H1 (cell line): ENCODE data around the gene BAX.
A peak's percentile ranks its signal among the peaks of the same experiment; 100 is the strongest.

Source experiments
- CTCF ChIP-seq, 3 experiments: IDR thresholded peaks; 1 replicate in 2 of 3; 2 replicates in 1 of 3; pipeline versions ENCODE4 v1.5.1 to v1.6.1; 2011; ENCODE audit warnings: low read length in 3 of 3, mild to moderate bottlenecking in 3 of 3, inconsistent platforms in 2 of 3, low read depth in 1 of 3, moderate library complexity in 1 of 3; ENCODE audit not compliant: insufficient read depth in 1 of 3; ENCODE audit errors: control extremely low read depth in 1 of 3
- EZH2 ChIP-seq: fragments of 200-600 bp; sonication (generic); IDR thresholded peaks from 2 replicates; pipeline ENCODE4 v1.7.1; 2012; ENCODE audit warnings: low read depth, mild to moderate bottlenecking, moderate library complexity, low read length, inconsistent platforms; ENCODE audit not compliant: severe bottlenecking

- TF ChIP-seq CTCF (IDR thresholded peaks at IDR 0.05; ENCODE audit: control extremely low read depth in 1 of 3, insufficient read depth in 1 of 3, low read depth in 1 of 3, low read length in 3 of 3) = no peak
- peak; percentile 41 for TF ChIP-seq EZH2
Measured at GRCh38 chr19:48933382-48933932, 21.2 kb upstream of the BAX start, which contains the start of gene DHDH.
